Gastrocnemius medialis (tissue), 4 donors: ENCODE results near the gene VAV2.

Experiments
- POLR2A ChIP-seq, 2 donors: fragments of 450-650 bp; IDR thresholded peaks; one replicate each; pipeline ENCODE4 v1.6.1; 2017; ENCODE audit warnings: antibody characterized with exemption in 2 of 2, mild to moderate bottlenecking in 2 of 2, moderate library complexity in 2 of 2
- TF ChIP-seq, protein P1 (sequence below), 5 experiments: fragments of 450-650 bp in 3 of 5; fragments of 200-600 bp in 2 of 5; sonication (generic) in 2 of 5; IDR thresholded peaks in 4 of 5; conservative IDR thresholded peaks in 1 of 5; 1 replicate in 4 of 5; 2 replicates in 1 of 5; pipeline ENCODE4 v1.5.1; 2016 to 2019; ENCODE audit warnings: antibody characterized with exemption in 5 of 5, mild to moderate bottlenecking in 3 of 5, moderate library complexity in 3 of 5

GRCh38 chr9:133969681-133970580, 22.2 kb downstream of the VAV2 start:
- TF ChIP-seq, protein P1, sequence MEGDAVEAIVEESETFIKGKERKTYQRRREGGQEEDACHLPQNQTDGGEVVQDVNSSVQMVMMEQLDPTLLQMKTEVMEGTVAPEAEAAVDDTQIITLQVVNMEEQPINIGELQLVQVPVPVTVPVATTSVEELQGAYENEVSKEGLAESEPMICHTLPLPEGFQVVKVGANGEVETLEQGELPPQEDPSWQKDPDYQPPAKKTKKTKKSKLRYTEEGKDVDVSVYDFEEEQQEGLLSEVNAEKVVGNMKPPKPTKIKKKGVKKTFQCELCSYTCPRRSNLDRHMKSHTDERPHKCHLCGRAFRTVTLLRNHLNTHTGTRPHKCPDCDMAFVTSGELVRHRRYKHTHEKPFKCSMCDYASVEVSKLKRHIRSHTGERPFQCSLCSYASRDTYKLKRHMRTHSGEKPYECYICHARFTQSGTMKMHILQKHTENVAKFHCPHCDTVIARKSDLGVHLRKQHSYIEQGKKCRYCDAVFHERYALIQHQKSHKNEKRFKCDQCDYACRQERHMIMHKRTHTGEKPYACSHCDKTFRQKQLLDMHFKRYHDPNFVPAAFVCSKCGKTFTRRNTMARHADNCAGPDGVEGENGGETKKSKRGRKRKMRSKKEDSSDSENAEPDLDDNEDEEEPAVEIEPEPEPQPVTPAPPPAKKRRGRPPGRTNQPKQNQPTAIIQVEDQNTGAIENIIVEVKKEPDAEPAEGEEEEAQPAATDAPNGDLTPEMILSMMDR (IDR thresholded peaks at IDR 0.05 in 4 of 5, conservative IDR thresholded peaks at IDR 0.05 in 1 of 5) = no peak
- no peak for TF ChIP-seq POLR2A (IDR thresholded peaks at IDR 0.05)
